Lung (tissue), 12 donors: ENCODE data around the gene RAB11B. TPM values are rescaled to one million over a fixed set of nuclear protein-coding genes. Genes with fewer than 3 reads are reported as not detected.
"Not testable (repeated sequence)": the region's sequence is repeated elsewhere in the genome, so short reads cannot be mapped to it uniquely, and the experiment has no call there.

Experiments
- ATAC-seq: fragments of 200-7000 bp; cut with Tn5 transposase; one replicate; pipeline ENCODE4 v1.9.1; 2020; ENCODE audit warnings: moderate number of reproducible peaks; ENCODE audit not compliant: insufficient read depth, low FRiP score
- DNase-seq, 3 donors: peaks; one replicate each; pipeline ENCODE4 v3.0.0-alpha.2; 2013 to 2017
- H3K27ac ChIP-seq, 2 donors: one replicate each; pipeline ENCODE4 v1.5.1; 2013; ENCODE audit warnings: mild to moderate bottlenecking in 2 of 2, moderate library complexity in 2 of 2, control low read depth in 1 of 2, inconsistent platforms in 1 of 2, low read depth in 1 of 2, low read length in 1 of 2
- H3K27me3 ChIP-seq, 3 donors: one replicate each; pipeline ENCODE4 v1.5.1; 2013; ENCODE audit warnings: low read length in 2 of 3; ENCODE audit not compliant: control insufficient read depth in 3 of 3, insufficient read depth in 3 of 3
- H3K36me3 ChIP-seq, 4 donors: one replicate each; pipeline ENCODE4 v1.5.1; 2013; ENCODE audit warnings: low read length in 4 of 4, mild to moderate bottlenecking in 1 of 4, moderate library complexity in 1 of 4; ENCODE audit not compliant: control insufficient read depth in 4 of 4, insufficient read depth in 4 of 4
- H3K4me1 ChIP-seq, 5 donors: one replicate each; pipeline ENCODE4 v1.5.1; 2013; ENCODE audit warnings: low read length in 5 of 5, mild to moderate bottlenecking in 2 of 5, moderate library complexity in 1 of 5; ENCODE audit not compliant: control insufficient read depth in 5 of 5, insufficient read depth in 5 of 5
- H3K4me3 ChIP-seq: one replicate; pipeline ENCODE4 v1.5.1; 2013; ENCODE audit warnings: mild to moderate bottlenecking, control low read depth, moderate library complexity
- H3K9ac ChIP-seq, 2 donors: one replicate each; pipeline ENCODE4 v1.5.1; 2013; ENCODE audit warnings: low read length in 2 of 2, control low read depth in 1 of 2; ENCODE audit not compliant: insufficient read depth in 1 of 2
- H3K9me3 ChIP-seq, 4 donors: one replicate each; pipeline ENCODE4 v1.5.1; 2013; ENCODE audit warnings: low read length in 3 of 4, mild to moderate bottlenecking in 1 of 4, moderate library complexity in 1 of 4; ENCODE audit not compliant: control insufficient read depth in 4 of 4, insufficient read depth in 3 of 4
- WGBS, 2 donors: extraction: QIAGEN DNeasy Blood & Tissue Kit; methylation state at CpG; one replicate each; pipeline ENCODE4 v1.1.7; 2013; 5-methylcytosine and 5-hydroxymethylcytosine counted together
- polyA plus RNA-seq, 2 donors: library from polyadenylated mRNA; stranded (reverse); fragments of 200-250 nt; gene quantifications; one replicate each; pipeline ENCODE4 v1.2.1, GENCODE V29; 2013
- total RNA-seq, 2 donors: library from RNA; depleted of rRNA in 1 of 2; stranded (reverse); fragments of >200 nt in 1 of 2; gene quantifications; one replicate each; pipeline ENCODE4 v1.2.1, GENCODE V29; 2014 to 2021
- TF ChIP-seq, protein P1 (sequence below): IDR thresholded peaks from 2 replicates; pipeline ENCODE4 v1.5.1; 2012; ENCODE audit warnings: mild to moderate bottlenecking; ENCODE audit errors: control extremely low read depth, extremely low read depth
- donor health status: control.
- donor health status: control.
- donor health status: Bipolar disorder and iron deficiency.
- donor health status: healthy.
- donor health status: DM: yes; HTN: yes; CAD: no.

The RAB11B gene
- total and polyA plus RNA-seq, 4 donors: 91.1 to 148 (median 121) TPM

DNA sequence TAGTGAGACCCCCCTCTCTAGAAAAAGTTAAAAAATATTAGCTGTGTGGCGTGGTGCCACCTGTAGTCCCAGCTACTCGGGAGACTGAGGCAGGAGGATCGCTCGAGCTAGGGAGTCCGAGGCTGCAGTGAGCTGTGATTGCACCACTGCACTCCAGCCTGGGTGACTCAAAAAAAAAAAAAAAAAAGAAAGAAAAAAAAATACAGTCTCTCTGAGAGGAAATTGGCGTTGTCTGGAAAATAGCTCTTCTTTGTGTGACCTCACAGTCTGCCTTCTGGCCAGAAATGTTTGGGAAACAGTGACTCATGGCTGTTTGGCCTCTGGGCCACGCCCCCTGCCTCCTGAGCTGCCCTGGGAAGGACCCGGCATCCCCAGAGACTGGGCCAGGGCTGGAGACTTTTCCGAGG, 33.7 kb downstream of the RAB11B start:
- ATAC-seq (peak; percentile 91), DNase-seq (peak; percentile 57 to 76 (median 69))
- peak overlapping the region; percentile 83 to 91 for H3K27ac ChIP-seq
- H3K9me3 ChIP-seq: no peaks in the 10 kb centered on the region
- peaks cover 0 to 18% (median 3%) of the 10 kb centered on the region in 4 donors for H3K36me3 ChIP-seq
- H3K4me3 ChIP-seq: no peak overlapping the region
- H3K4me1 ChIP-seq: peaks cover 0 to 9% (median 0%) of the 10 kb centered on the region in 5 donors
- no peaks in the 10 kb centered on the region for H3K27me3 ChIP-seq
- TF ChIP-seq, protein P1, sequence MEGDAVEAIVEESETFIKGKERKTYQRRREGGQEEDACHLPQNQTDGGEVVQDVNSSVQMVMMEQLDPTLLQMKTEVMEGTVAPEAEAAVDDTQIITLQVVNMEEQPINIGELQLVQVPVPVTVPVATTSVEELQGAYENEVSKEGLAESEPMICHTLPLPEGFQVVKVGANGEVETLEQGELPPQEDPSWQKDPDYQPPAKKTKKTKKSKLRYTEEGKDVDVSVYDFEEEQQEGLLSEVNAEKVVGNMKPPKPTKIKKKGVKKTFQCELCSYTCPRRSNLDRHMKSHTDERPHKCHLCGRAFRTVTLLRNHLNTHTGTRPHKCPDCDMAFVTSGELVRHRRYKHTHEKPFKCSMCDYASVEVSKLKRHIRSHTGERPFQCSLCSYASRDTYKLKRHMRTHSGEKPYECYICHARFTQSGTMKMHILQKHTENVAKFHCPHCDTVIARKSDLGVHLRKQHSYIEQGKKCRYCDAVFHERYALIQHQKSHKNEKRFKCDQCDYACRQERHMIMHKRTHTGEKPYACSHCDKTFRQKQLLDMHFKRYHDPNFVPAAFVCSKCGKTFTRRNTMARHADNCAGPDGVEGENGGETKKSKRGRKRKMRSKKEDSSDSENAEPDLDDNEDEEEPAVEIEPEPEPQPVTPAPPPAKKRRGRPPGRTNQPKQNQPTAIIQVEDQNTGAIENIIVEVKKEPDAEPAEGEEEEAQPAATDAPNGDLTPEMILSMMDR: no peak
- WGBS, 2 donors: 34 to 35% methylated on average over 9 of the region's 9 CpGs
- H3K9ac ChIP-seq: no peak overlapping the region

DNA sequence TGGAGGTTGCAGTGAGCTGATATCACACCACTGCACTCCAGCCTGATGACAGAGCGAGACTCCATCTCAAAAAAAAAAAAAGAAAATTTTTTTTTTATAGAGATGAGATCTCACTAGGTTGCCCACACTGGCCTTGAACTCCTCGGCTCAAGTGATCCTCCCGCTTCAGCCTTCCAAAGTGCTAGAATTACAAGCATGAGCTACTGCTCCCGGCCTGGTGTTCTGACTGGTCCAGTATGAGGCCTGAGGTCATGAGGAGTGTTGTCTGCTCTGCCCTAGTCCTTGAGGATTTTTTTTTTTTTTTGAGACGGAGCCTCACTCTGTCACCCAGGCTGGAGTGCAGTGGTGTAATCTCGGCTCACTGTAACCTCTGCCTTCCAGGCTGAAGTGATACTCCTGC, 35.2 kb downstream of the RAB11B start:
- 93 to 96% methylated on average over 6 of the region's 6 CpGs for WGBS, 2 donors
- not testable (repeated sequence) for DNase-seq, H3K4me3 ChIP-seq, H3K9me3 ChIP-seq, H3K4me1 ChIP-seq, H3K27me3 ChIP-seq, H3K9ac ChIP-seq, ATAC-seq, H3K27ac ChIP-seq
- H3K36me3 ChIP-seq: peaks cover 0 to 24% (median 3%) of the 10 kb centered on the region in 4 donors

DNA sequence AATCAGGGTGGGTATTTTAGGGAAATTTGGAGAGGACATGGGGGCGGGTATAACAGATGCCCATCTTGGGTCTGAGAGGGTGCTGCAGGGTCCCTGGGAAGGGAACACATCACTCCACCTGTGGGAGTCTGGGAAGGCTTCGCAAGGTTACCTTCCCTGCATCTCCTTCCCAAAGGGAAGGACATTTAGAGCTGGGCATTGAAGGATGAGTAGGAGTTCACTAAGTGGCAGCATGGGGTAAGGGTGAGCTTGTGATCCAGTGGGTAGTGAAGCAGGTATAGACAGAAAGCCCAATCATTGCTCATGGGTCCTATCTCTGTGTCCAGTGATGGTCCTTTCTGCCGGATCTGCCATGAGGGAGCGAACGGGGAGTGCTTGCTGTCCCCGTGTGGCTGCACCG, 36.1 kb downstream of the RAB11B start:
- H3K9me3 ChIP-seq: no peaks in the 10 kb centered on the region
- H3K4me3 ChIP-seq: no peak overlapping the region
- H3K4me1 ChIP-seq: peaks cover 0 to 9% (median 0%) of the 10 kb centered on the region in 5 donors
- H3K36me3 ChIP-seq: peaks cover 0 to 30% (median 3%) of the 10 kb centered on the region in 4 donors
- DNase-seq (no peak), ATAC-seq (no peak)
- TF ChIP-seq, protein P1: no peak
- H3K9ac ChIP-seq: no peak overlapping the region
- no peaks in the 10 kb centered on the region for H3K27me3 ChIP-seq
- WGBS, 2 donors: 95 to 97% methylated on average over 7 of the region's 7 CpGs
- H3K27ac ChIP-seq: no peak overlapping the region

DNA sequence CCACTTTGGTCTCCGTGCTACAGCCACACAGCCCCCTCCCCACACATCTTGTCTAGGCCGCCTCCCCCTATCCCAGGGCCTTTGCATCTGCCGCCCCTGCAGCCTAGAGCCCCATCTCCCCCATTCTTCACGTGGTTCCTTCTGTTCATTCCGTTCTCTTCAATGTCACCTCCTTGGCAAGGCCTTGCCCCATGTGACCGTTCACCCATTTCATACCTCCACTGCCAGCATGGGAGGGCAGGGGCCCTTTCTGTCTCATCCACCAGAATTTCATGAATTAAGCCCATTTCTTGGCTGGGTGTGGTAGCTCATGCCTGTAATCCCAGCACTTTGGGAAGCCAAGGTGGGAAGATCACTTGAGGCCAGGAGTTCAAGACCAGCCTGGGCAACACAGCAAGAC, 38.9 kb downstream of the RAB11B start:
- ATAC-seq (no peak), DNase-seq (no peak)
- 94 to 95% methylated on average over 6 of the region's 6 CpGs for WGBS, 2 donors
- H3K36me3 ChIP-seq: peaks cover 0 to 21% (median 0%) of the 10 kb centered on the region in 4 donors
- TF ChIP-seq, protein P1: no peak
- H3K9ac ChIP-seq: no peak overlapping the region
- no peak overlapping the region for H3K27ac ChIP-seq
- H3K9me3 ChIP-seq: no peaks in the 10 kb centered on the region
- no peak overlapping the region for H3K4me3 ChIP-seq
- H3K27me3 ChIP-seq: no peaks in the 10 kb centered on the region
- H3K4me1 ChIP-seq: peaks cover 0 to 4% (median 0%) of the 10 kb centered on the region in 5 donors
